Hypothalamus (tissue), 51 donors: ENCODE measurements around the gene SAPCD2.
"Not testable (repeated sequence)": the region's sequence is repeated elsewhere in the genome, so short reads cannot be mapped to it uniquely, and the experiment has no call there.

Experiments
- DNase-seq, 51 donors: peaks; one replicate each; lab custom pipeline; 2025; lab: John Stamatoyannopoulos, UW

The SAPCD2 gene

GRCh38 chr9:137034709-137035506, 35.4 kb downstream of the SAPCD2 start:
- DNase-seq = peak in 49 of 51 donors; percentile 20 to 90 (median 75)

GRCh38 chr9:137034039-137034708, 36.2 kb downstream of the SAPCD2 start:
- DNase-seq = no peak

DNA sequence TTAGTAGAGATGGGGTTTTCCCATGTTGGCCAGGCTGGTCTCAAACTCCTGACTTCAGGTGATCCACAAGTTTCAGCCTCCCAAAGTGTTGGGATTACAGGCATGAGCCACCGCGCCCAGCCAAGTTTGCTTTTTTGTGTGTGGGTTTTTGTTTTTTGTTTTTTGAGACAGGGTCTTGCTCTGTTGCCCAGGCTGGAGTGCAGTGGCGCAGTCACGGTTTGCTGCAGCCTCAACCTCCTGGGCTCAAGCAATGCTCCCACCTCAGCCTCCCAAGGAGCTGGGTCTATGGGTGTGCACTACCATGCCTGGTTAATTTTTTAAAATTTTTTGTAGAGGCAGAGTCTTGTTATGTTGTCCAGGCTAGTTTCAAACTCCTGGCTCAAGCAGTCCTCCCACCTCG, 36.9 kb downstream of the SAPCD2 start:
- DNase-seq = not testable (repeated sequence)

- no peak for DNase-seq
Observed at GRCh38 chr9:137032858-137033257, 37.5 kb downstream of the SAPCD2 start.

- DNase-seq = no peak
Observed at GRCh38 chr9:137031904-137032640, 38.3 kb downstream of the SAPCD2 start, which contains the start of gene FUT7. TSS of gene FUT7 (minus strand) at chr9:137032088. CDS start at chr9:137031991, 97 bp downstream.

- peak in 1 of 51 donors; percentile 48 for DNase-seq
Observed at GRCh38 chr9:137030538-137031527, 39.5 kb downstream of the SAPCD2 start.

DNA sequence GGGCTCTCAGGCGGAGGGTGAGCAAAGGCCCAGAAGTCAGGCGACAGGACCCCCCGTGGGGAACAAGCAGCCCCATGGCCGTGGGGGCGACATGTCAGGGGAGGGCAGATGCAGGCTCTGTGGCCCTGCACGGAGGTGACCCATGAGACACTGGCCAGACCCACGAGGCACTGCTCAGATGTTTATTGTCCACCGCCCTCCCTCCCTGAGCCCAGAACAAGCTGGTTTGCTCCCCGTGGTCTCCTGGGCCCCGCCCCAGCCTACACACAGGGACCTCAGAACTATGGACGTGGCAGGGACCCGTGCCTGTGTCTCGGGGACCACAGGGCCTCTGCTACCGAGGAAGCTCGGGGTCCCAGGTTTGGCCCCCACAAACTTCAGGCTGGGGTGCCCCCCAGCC, 40.4 kb downstream of the SAPCD2 start:
- DNase-seq = no peak

DNA sequence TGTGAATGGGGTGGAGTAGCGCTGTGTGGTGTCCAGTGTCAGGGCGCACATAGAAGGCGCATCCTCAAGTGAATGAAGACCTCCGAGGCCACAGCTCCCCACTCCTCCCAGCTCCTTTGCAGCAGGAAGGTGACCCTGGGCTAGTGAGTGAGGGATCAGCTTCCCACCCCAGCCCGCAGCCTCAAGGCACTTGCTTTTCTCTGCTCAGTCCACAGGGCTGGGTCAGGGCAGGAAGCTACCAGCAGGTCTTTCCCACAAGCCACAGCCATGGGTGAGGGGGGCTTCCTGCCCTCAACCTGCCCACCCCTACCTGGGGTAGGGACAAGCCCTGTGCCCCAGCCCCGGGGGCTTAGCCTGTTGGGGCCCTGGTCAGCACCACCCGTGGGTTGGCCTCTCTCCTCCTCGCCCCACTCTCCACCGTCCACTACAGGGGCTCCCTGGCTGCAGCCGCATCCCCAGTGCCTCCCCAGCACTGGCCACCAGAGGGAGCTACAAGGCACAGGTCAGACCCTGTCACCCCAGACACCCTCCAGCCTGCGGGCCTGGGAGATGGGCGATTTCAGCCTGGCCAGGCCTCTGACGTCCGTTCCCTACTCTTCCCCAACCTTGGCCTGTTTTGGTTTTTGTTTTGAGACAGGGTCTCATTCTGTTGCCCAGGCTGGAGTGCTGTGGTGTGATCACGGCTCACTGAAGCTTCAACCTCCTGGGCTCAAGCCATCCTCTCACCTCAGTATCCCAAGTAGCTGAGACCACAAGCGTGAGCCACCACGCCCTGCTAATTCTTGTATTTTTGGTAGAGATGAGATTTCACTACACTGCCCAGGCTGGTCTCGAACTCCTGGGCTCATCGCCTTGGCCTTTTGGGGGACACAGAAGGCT, 41.1 kb downstream of the SAPCD2 start:
- DNase-seq = peak in 48 of 51 donors; percentile 17 to 85 (median 66)

- DNase-seq = peak in 44 of 51 donors; percentile 25 to 84 (median 58)
Observed at GRCh38 chr9:137028263-137029057, 41.9 kb downstream of the SAPCD2 start.

GRCh38 chr9:137027369-137028262, 42.7 kb downstream of the SAPCD2 start, which contains the start of gene ABCA2:
TSS of gene ABCA2 (minus strand) at chr9:137028237. CDS start at chr9:137028140, 97 bp downstream.
- peak in 7 of 51 donors; percentile 39 to 70 (median 54) for DNase-seq

DNA sequence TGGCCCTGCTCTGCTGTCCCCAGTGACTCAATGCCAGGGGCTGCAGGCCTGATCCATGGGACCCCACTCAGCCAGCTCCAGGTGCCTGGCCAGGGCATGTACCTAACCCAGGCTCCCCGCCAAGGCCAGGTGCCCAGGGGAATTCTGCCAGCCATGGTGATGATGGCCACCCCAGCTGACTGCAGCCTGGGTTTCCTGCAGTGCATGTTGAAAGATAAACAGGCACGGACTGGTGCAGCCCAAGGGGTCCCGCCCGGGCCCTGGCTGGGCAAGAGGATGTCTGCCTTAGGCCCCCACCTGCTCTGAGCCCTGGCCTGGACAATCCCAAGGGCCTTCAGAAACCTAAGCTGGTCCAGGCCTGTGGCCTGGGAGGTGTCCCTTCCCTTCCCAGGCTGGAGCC, 43.5 kb downstream of the SAPCD2 start:
- peak in 5 of 51 donors; percentile 24 to 55 (median 41) for DNase-seq

DNA sequence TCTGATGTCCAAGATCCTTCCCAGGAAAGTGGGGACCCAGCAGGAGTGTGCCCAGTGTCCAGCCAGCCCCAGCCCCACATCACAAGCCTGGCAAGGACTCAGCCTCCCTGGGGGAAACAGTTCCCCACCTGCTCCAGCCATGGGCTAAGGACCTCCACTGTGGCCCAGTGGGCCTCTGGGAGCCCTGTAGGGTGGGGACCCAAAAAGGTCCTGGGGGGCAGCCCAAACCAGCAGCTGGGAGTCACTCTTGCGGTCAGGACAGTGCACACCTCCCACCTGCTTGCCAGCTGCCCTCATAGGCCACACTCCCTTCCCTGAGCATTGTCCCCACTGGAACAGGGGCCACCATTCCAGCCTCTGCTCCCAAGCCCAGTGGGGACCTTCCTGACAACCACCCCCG, 44.0 kb downstream of the SAPCD2 start:
- DNase-seq = peak in 2 of 51 donors; percentile 48 to 49

DNA sequence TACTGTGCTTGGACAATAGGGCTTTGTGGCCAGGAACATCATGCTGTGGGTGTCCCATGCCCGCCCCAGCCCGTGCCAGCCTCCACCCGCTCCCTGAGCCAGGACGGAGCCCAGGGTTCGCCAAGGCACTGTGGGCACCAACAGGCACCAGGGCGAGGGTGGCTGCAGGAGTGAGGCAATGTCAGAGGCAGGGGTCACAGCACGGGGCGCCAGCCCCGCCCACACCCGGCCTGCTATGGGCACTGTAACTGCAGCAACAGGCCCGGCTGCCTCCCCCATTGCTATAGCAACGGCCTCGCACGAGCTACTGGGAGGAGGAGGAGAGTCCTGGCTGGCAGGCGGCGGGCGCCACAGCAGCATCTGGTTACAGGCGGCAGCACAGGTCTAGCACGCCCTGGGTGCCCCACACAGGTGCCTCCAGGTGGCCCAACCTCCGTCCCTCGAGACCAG, 44.8 kb downstream of the SAPCD2 start:
- DNase-seq = peak; percentile 46 to 99 (median 95)

DNA sequence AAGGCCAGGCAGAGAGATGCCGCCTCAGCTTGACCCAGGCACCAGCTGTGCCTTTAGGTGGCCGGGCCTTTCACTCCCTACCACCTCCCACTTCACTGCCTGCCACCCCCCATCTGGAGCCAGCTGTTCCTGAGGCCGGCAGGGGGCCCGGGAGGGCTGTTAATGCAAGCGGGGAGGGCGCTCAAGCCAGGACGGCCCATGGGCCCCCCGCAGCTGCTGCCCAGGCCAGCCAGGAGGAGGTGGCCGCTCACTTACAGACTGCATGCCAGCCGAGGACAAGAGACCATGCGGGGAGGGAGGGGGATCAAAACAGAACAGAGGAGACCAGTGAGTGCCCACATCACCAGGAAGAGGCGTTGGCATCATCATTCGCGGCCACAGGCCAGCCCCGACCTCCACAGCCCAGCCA, 46.8 kb downstream of the SAPCD2 start:
- peak in 24 of 51 donors; percentile 24 to 71 (median 48) for DNase-seq

- peak in 1 of 51 donors; percentile 54 for DNase-seq
Observed at GRCh38 chr9:137023157-137023556, 47.2 kb downstream of the SAPCD2 start.

DNA sequence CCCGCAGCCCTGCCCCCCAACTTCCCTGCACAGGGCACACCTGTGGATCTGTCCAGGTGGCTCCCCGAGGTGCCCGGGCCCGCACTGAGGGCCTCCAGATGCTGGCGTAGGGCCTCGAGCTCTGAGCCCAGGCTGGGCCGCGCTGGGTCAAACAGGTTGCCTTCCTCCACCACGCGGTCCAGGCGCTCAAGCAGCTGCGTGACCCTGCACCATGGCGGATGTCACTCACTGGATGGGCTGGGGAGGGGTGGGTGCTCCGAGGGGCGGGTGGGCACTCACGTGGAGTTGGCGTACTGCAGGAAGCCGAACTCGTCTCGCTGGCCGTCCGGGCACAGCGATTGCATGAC, 47.7 kb downstream of the SAPCD2 start:
- peak in 1 of 51 donors; percentile 48 for DNase-seq
